AG08396 (cell line): ENCODE data around the gene NGFR.
A peak's percentile ranks its signal among the peaks of the same experiment; 100 is the strongest.
"Not testable (repeated sequence)": the region's sequence is repeated elsewhere in the genome, so short reads cannot be mapped to it uniquely, and the experiment has no call there.

Experiments used
- DNase-seq: peaks from one replicate; pipeline ENCODE4 v3.0.0; 2012; ENCODE audit warnings: low spot score, mixed read lengths

The NGFR gene

DNA sequence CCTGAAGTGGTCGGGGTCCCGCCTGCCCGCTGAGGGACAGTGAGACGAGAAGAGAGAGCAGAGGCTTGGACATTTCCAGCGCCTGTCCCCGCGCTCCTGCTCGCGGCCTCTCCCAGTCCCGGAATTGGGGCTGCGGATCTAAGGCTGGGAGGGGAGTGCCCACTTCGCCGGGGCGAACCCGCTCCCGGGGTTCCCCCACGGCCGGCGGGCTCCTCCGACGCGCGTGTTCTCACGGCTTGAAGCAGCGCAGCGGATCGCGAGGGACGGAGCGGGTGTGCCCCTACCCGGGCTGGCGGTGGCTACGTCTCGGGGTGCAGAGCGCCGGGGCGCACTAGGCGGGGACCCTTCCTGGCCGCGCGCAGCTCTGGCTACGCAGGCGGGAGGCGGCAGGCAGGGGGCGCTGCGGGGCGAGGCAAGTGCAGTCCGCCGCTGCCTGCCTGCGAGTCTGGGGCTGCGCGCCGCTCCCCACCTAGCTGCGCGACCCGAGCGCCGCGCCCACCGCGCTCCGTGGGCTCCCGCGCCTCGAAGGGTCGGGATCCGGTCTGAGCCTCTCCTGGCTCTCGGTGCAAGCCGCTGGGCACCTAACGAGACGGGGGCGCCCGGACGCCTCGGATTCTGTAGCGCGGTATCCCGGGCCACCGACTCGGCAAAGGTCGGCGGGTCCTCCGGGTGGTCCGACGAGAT is 1.2 kb downstream of the NGFR start:
- peak; percentile 88 for DNase-seq

DNA sequence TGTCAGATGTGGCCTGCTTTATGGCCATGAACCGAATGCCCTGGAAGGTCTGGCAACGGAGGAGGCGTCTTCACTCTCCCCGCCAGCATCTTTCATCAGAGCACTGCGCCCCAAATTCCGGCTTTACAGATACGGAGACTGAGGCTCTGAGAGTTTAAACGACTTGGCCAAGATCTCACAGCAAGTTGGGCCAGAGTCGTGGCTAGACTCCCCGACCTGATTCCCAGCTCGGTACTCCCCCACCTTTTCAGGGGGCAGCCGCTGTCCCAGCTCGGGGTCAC is 1.7 kb downstream of the NGFR start:
- no peak for DNase-seq

DNA sequence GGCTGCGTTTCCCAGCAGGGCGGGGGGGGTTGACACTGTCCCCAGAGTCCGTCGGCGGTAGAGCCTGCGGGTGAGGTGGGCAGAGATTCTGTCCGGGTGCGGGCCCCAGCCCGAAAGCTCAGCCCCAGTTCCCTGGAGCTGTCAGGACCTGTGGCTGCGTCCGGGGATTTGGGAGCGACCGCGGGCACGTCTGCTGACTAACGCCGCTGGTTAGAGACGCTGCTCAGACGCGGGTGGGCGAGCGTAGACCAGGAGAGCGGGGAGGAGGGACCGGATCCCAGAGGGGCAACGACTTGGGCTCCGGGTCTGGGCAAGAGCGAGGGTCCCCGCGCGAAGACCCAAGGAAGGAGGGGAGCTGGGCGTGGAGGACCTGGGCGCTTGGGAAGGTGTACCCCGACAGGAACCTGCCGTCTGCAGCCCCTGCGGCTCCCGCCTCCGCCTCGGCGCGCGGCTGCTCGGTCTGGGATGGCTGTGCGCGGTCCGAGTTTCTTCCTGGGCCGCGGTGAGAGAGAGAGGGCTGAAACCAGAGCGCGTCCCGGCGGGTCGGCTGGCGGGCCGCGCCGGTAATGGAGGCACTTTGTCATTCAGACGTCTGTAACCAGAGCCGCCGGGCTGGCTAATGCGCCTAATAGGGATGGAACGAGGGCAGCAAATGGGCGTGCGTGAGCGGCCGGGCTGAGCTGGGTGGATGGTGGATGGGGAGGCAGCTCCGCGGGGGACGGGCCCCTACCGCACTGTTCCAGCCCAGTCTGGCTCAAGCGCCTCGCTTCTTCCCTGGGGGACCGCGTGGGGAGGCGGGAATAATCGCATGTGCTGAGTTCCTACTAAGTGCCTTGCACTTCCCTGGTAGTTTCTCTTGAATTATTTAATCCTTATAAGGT is 2.3 kb downstream of the NGFR start:
- peak; percentile 52 for DNase-seq

DNA sequence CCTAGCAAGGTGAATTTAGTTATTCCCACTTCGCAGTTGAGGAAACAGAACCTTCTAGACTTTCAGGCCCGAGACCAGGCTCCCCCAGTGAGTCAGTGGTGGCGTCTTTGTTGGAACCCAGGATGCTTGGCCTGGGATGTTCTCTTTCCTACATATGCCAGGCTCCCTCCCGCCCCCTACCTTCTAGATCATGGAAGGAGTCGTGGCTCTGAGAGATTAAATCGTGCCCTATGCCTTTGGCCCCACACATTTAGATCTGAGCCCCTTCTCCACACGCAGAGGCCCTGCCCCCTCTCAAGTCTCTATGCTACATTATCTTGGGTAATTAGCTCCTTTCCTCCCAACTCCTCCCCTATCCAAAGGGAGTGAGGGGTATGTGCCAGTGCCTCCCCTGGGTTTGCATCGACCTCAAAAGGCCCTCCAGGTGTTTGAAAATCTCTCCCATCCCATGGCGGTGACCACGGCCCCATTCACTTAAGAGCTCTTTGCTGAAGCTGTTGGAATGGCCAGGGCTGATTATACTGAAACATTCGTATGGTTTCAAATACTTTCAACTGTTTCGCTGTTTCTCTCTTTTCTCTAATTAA is 3.0 kb downstream of the NGFR start:
- no peak for DNase-seq

DNA sequence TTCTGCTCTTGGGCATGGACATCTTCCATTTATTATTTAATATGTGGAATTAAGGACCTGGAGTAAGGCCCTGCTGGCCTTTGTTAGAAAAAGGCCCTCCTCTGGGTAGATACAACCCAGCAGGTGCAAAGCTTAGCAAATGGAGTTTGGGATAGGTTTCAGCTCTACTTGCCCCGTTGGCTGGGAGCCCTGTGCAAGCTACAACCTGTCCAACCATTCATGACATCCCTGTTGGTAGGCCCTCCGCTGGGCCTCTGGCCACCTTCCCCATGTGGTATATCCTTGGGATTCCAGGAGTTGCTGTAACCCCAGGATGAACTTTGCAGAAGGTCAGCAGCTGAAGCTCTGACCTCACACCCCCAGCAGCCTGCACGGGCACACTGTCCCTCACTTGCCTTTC is 6.4 kb downstream of the NGFR start:
- DNase-seq = no peak

DNA sequence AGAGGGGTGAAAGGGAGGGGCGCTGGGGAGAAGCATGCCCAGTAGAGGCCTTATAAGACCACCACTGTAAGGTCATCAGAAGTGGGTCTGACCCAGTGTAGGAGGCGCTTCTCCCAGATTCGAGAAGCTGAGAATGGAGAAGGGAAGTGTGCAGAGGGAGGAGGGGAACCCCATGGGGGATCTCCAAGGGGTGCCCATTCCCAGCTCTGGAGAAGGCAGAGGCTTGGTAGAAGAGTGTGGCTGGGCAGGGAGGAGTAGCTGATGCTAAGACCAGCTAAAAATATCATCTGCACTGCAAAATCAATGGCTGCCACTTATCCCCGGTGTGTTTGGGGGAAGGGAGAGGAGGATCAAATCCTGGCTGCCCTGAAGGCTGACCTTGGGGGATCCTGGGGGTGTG is 7.2 kb downstream of the NGFR start:
- DNase-seq = no peak

DNA sequence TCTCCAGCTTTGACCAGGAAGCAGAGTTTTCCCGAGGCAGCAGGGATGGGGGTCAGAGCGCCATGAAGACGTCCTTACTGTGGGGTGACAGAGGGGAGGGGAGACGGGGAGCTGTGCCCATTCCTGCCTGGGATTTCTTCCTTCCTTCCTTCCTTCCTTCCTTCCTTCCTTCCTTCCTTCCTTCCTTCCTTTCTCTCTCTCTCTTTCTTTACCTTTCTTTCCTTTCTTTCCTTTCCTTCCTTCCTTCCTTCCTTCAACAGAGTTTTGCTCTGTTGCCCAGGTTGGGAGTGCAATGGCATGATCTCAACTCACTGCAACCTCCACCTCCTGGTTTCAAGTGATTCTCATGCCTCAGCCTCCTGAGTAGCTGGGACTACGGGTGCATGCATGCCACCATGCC is 7.6 kb downstream of the NGFR start:
- DNase-seq = not testable (repeated sequence)

DNA sequence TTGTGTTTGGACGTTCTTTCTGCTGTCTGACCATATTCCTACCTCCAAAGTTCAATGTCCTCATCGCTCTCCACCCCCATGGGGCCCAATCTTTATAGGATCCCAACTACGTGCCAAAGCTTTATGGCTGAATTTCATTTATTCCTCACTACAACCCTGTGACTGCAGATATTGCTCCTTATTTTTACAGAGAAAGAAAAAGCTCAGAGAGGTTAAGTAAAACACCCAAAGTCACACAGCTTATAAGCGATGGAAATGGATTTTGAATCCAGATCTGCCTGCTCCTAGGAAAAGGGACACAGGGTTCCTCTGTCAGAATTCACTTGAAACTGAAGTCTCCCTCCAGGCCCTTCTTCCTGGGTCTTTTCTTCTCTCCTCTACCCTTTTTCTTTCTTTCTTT is 9.3 kb downstream of the NGFR start:
- DNase-seq = no peak

DNA sequence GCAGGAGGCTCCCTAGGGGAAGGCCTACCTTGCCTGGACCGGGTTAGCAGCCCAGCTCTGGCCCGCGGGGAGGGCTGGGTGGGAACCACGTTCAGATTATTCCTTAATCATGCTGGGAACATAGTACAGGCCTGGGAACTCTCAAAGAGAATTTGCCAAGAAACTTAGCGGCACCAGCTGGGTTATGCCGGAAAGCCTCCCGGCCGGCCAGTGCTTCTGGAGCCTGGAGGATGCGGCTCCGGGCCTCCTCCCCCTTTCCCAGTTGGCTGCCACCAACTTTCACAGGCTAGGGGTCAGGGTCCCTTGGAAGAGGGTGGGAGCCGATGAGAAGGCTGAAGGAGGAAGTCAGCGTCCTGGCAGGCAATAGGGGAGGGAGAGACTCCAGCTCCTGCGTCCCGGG is 10.8 kb downstream of the NGFR start:
- DNase-seq = no peak

DNA sequence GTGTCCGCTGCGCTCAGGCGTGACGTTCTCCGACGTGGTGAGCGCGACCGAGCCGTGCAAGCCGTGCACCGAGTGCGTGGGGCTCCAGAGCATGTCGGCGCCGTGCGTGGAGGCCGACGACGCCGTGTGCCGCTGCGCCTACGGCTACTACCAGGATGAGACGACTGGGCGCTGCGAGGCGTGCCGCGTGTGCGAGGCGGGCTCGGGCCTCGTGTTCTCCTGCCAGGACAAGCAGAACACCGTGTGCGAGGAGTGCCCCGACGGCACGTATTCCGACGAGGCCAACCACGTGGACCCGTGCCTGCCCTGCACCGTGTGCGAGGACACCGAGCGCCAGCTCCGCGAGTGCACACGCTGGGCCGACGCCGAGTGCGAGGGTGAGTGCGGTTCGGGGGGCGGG is 11.2 kb downstream of the NGFR start:
- no peak for DNase-seq

DNA sequence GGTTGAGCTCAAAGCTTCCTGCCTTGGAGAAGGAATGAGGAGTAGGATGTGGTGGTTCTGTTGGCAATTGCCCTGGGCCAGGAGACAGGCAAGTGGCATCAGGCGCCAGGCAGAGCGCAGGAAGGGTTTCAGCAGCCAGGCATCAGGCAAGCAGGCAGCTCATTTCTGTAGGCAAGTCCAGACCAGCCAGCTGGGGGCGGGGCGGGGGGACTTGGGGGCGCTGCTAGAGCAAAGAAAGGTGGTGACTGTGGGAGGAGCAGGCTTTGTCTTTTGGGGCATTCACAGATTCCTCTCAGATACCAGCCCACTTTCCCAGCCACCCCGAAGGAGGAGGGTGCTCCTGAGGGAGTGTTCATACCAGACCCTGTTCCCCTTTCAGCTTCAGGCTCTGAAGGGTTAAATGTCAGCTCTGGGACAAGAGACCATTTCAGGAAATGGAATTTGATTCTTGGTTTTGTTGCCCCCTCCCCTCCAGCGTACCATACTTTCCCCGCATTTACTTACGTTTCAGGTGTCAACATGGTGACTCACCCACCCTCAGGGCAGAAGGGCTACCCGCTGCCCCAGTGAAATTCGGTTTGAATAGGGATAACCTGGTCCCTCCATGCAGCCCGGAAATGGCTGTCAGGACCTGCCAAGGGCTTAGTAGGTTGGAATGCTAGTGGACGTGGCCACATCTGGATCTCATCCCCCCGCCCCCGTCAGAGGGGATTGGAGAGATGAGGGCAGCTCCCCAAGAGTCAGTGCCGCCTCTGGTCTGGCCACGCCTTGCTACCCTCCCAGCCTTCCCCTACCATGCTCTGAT is 13.2 kb downstream of the NGFR start:
- DNase-seq = no peak

DNA sequence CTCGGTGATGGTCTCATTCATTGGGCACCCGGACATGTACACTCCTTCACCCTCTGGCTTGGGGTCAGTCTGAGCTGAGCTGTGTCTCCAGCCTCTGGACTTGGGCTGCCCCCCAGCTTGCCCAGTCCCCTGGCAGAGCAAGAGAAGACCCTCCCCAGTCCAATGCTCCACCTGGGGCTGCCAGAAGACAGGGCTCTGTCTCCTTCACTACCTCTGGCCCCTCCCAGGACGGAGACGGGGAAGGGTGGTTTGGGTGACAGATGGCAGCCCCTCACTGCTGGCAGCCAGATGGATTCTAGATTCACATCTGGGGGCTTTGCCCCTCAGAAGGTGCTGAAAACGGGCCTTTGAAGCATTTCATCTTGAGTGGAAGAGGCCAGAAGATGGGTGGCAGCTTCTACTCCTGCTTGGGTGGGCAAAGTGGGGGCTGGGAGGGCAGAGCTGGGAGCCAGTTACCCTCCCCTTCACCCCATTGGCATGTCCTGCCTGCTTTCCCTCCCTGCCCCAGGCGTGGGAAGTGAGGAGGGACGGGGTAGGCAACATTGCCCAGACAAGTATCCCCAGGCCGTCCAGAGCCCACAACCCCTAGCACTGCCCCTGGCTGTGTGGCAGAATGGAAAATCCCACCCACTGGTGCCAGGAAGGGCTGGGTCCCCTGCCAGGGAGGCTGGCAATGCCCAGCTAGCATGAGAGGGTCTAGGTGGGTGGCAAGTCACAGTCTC is 13.9 kb downstream of the NGFR start:
- DNase-seq = no peak

DNA sequence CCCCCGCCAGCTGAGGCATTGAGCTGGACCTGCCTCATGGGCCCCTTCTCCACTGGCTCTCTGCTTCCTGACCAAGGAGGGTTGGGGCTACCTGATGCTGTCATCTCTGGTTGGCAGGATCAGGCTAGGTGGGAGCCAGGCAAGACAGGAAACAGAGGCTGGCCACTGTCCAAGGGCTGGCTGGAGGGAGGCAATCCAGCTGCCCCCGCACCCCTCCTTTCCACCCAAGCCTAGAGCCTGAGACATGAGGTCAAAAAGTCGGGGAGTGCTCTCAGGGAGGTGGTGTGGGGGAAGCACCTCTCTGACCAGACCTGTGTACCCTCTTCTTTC is 14.5 kb downstream of the NGFR start:
- no peak for DNase-seq

DNA sequence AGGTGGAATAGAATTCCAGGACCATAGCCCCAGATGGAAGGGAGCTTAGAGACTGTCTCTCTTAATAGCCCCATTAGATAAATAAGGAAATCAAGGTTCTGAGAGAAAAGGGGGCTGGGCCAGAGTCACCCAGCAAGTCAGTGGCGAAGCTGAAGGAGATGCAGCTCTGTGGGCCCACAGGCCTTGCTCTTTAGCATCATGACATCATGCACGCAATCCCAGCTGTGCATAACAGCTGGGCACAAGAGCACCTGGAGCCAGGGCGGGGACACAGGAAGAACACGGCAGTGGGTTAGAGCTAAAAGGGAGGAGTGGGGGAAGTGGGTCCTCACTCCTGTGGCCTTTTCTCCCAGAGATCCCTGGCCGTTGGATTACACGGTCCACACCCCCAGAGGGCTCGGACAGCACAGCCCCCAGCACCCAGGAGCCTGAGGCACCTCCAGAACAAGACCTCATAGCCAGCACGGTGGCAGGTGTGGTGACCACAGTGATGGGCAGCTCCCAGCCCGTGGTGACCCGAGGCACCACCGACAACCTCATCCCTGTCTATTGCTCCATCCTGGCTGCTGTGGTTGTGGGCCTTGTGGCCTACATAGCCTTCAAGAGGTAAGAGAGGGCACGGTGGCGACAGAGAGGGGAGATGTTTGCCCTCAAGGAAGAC is 15.1 kb downstream of the NGFR start:
- DNase-seq = no peak

DNA sequence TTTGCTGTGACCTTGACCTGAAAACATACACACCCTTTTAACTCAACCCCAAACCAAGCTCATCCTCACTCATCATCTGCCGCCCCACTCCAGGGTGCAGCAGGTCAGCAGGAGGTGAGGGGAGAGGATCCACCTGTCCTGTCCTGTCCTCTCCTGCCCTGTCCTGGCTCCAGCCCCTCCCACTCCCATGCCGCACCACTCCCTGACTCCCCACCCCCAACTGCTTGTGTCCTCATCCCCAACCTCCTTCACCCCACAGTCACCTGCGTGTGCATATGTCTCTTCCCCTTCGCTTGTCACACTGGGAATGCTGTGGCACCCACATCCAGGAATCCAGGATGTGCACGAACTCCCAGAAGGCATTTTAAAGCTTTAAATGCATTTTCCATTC is 15.6 kb downstream of the NGFR start:
- no peak for DNase-seq

DNA sequence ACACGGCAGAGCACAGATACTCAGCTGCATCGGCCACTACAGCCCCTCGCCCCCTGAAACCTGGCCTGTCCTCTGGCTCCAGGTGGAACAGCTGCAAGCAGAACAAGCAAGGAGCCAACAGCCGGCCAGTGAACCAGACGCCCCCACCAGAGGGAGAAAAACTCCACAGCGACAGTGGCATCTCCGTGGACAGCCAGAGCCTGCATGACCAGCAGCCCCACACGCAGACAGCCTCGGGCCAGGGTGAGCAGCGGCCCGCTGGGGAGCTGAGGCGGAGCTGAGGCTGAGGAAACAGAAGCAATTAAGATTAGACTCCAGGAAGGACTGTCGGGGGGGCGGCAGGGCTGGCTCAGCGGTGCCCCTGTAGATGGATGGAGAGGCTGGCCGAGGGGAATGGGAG is 16.7 kb downstream of the NGFR start:
- no peak for DNase-seq

DNA sequence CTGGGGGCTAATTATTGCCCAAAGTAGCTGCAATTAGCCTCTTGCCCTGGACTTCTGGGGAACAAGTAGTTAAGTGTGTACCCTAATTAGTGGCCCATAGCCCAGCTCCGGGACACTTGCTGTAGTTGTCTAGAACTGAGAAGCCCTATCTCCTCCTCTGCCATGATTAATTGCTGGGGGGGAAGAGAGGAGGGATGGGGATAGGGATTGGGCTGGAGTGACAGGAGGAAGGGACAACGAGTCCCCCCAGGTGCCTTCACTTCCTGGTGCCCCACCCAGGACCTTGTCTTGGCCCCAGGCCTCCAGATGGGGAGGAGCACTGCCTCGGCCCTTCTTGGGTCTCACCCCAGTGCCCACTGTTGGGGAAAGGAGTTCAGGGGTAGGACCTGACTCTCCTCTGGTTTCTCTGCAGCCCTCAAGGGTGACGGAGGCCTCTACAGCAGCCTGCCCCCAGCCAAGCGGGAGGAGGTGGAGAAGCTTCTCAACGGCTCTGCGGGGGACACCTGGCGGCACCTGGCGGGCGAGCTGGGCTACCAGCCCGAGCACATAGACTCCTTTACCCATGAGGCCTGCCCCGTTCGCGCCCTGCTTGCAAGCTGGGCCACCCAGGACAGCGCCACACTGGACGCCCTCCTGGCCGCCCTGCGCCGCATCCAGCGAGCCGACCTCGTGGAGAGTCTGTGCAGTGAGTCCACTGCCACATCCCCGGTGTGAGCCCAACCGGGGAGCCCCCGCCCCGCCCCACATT is 17.4 kb downstream of the NGFR start:
- no peak for DNase-seq

DNA sequence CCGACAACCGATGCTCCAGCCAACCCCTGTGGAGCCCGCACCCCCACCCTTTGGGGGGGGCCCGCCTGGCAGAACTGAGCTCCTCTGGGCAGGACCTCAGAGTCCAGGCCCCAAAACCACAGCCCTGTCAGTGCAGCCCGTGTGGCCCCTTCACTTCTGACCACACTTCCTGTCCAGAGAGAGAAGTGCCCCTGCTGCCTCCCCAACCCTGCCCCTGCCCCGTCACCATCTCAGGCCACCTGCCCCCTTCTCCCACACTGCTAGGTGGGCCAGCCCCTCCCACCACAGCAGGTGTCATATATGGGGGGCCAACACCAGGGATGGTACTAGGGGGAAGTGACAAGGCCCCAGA is 17.9 kb downstream of the NGFR start:
- DNase-seq = no peak

DNA sequence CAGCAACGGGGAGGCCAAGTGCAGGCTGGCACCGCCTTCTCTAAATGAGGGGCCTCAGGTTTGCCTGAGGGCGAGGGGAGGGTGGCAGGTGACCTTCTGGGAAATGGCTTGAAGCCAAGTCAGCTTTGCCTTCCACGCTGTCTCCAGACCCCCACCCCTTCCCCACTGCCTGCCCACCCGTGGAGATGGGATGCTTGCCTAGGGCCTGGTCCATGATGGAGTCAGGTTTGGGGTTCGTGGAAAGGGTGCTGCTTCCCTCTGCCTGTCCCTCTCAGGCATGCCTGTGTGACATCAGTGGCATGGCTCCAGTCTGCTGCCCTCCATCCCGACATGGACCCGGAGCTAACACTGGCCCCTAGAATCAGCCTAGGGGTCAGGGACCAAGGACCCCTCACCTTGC is 18.5 kb downstream of the NGFR start:
- DNase-seq = no peak

DNA sequence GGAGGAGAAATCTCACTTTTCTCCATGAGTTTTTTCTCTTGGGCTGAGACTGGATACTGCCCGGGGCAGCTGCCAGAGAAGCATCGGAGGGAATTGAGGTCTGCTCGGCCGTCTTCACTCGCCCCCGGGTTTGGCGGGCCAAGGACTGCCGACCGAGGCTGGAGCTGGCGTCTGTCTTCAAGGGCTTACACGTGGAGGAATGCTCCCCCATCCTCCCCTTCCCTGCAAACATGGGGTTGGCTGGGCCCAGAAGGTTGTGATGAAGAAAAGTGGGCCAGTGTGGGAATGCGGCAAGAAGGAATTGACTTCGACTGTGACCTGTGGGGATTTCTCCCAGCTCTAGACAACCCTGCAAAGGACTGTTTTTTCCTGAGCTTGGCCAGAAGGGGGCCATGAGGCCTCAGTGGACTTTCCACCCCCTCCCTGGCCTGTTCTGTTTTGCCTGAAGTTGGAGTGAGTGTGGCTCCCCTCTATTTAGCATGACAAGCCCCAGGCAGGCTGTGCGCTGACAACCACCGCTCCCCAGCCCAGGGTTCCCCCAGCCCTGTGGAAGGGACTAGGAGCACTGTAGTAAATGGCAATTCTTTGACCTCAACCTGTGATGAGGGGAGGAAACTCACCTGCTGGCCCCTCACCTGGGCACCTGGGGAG is 19.1 kb downstream of the NGFR start:
- DNase-seq = peak; percentile 59
